Fibroblast of pulmonary artery (primary cell): ENCODE results near the gene FAM181A.

Source experiments
- DNase-seq: peaks from one replicate; pipeline ENCODE4 v3.0.0-alpha.2; 2010; ENCODE audit warnings: low read depth
- H3K4me3 ChIP-seq: replicated peaks from 2 replicates; pipeline ENCODE4 v1.5.1; 2011; ENCODE audit warnings: low read depth, mild to moderate bottlenecking, control low read depth, low read length, moderate library complexity
- CTCF ChIP-seq: IDR thresholded peaks from 2 replicates; pipeline ENCODE4 v1.5.1; 2011; ENCODE audit warnings: mild to moderate bottlenecking, control low read depth, low read length, inconsistent platforms; ENCODE audit errors: missing control alignments

The FAM181A gene

GRCh38 chr14:93943052-93943451, 15.9 kb downstream of the FAM181A start:
- DNase-seq = no peak
- no peak overlapping the region for H3K4me3 ChIP-seq
- TF ChIP-seq CTCF = no peak

- DNase-seq = no peak
- TF ChIP-seq CTCF = no peak
Measured at GRCh38 chr14:93943930-93944329, 16.8 kb downstream of the FAM181A start.

GRCh38 chr14:93944348-93945069, 17.4 kb downstream of the FAM181A start:
- no peak overlapping the region for H3K4me3 ChIP-seq
- no peak for DNase-seq
- TF ChIP-seq CTCF = no peak

More at GRCh38 chr14:93943930-93944329, 16.8 kb downstream of the FAM181A start:
- no peak overlapping the region for H3K4me3 ChIP-seq

- TF ChIP-seq CTCF = no peak
- H3K4me3 ChIP-seq = no peak overlapping the region
- DNase-seq = no peak
Measured at GRCh38 chr14:93945070-93945399, 17.9 kb downstream of the FAM181A start.

GRCh38 chr14:93946104-93946503, 19.0 kb downstream of the FAM181A start:
- no peak overlapping the region for H3K4me3 ChIP-seq
- no peak for DNase-seq
- TF ChIP-seq CTCF = no peak

GRCh38 chr14:93946541-93947090, 19.5 kb downstream of the FAM181A start:
- H3K4me3 ChIP-seq = no peak overlapping the region
- no peak for TF ChIP-seq CTCF
- DNase-seq = peak; percentile 14

GRCh38 chr14:93947282-93947681, 20.1 kb downstream of the FAM181A start:
- DNase-seq = no peak
- no peak for TF ChIP-seq CTCF

More at GRCh38 chr14:93947282-93947681, 20.1 kb downstream of the FAM181A start:
- H3K4me3 ChIP-seq = no peak overlapping the region
